Fibroblast of the aortic adventitia (primary cell): ENCODE results near the gene CPED1. TPM values are rescaled to one million over a fixed set of nuclear protein-coding genes. Genes with fewer than 3 reads are reported as not detected.

Source experiments
- DNase-seq: peaks from one replicate; pipeline ENCODE4 v3.0.0-alpha.2; 2010; ENCODE audit warnings: low read depth
- H3K4me3 ChIP-seq: 2 replicates; pipeline ENCODE4 v1.5.1; 2011; ENCODE audit warnings: low read depth, mild to moderate bottlenecking, control low read depth, low read length, moderate library complexity
- CTCF ChIP-seq: IDR thresholded peaks from 2 replicates; pipeline ENCODE4 v1.5.1; 2011; ENCODE audit warnings: mild to moderate bottlenecking, low read length, control low read depth, inconsistent platforms; ENCODE audit not compliant: insufficient read depth
- total RNA-seq: library from RNA; depleted of rRNA; stranded (reverse); fragments of >200 nt; gene quantifications from 2 replicates; pipeline ENCODE4 v1.2.3, GENCODE V29; 2012; ENCODE audit warnings: low replicate concordance

CPED1 gene
- total RNA-seq, 1 donor = 119 TPM

- H3K4me3 ChIP-seq = no peak overlapping the region
- DNase-seq = no peak
- TF ChIP-seq CTCF = no peak
Measured at GRCh38 chr7:121186746-121187145, 198.2 kb downstream of the CPED1 start.

GRCh38 chr7:121187222-121187621 is 198.7 kb downstream of the CPED1 start:
- no peak for DNase-seq
- TF ChIP-seq CTCF = no peak
- H3K4me3 ChIP-seq = no peak overlapping the region

GRCh38 chr7:121187676-121188075 is 199.2 kb downstream of the CPED1 start:
- H3K4me3 ChIP-seq = no peak overlapping the region
- no peak for TF ChIP-seq CTCF
- peak; percentile 28 for DNase-seq

GRCh38 chr7:121192834-121193233 is 204.3 kb downstream of the CPED1 start:
- H3K4me3 ChIP-seq = no peak overlapping the region
- DNase-seq = peak; percentile 41
- no peak for TF ChIP-seq CTCF

GRCh38 chr7:121195010-121195409 is 206.5 kb downstream of the CPED1 start:
- no peak for DNase-seq
- no peak overlapping the region for H3K4me3 ChIP-seq
- TF ChIP-seq CTCF = no peak

- DNase-seq = no peak
- no peak overlapping the region for H3K4me3 ChIP-seq
- no peak for TF ChIP-seq CTCF
Measured at GRCh38 chr7:121195874-121196273, 207.4 kb downstream of the CPED1 start.

- no peak for TF ChIP-seq CTCF
- no peak overlapping the region for H3K4me3 ChIP-seq
- DNase-seq = no peak
Measured at GRCh38 chr7:121196286-121196685, 207.8 kb downstream of the CPED1 start.
